Activated CD8-positive, alpha-beta memory T cell treated with anti-CD3 and anti-CD28 coated beads, Interleukin-2, amount 50 U/mL, for 1 hour (primary cell): ENCODE measurements around the gene FAIM2.
"Not testable (repeated sequence)": the region's sequence is repeated elsewhere in the genome, so short reads cannot be mapped to it uniquely, and the experiment has no call there.

Source experiments
- DNase-seq: peaks from one replicate; pipeline ENCODE4 v3.0.0-alpha.2; 2020; ENCODE audit errors: extremely low read depth

Gene FAIM2

GRCh38 chr12:49863946-49864797, 39.5 kb downstream of the FAIM2 start:
- DNase-seq, result no peak

- not testable (repeated sequence) for DNase-seq
These were observed 42.8 kb downstream of the FAIM2 start for GRCh38 chr12:49860921-49861320.

DNA sequence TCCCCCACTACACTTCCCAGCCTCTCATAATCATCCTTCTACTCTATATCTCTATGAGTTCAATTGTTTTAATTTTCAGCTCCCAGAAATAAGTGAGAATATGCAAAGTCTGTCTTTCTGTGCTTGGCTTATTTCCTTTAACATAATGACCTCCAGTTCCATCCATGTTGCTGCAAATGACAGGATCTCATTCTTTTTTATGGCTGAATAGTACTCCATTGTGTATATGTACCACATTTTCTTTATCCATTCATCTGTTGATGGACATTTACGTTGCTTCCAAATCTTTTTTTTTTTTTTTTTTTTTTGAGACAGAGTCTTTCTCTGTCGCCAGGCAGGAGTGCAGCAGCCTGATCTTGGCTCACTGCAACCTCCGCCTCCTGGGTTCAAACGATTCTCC, 47.8 kb downstream of the FAIM2 start:
- DNase-seq, result not testable (repeated sequence)

DNA sequence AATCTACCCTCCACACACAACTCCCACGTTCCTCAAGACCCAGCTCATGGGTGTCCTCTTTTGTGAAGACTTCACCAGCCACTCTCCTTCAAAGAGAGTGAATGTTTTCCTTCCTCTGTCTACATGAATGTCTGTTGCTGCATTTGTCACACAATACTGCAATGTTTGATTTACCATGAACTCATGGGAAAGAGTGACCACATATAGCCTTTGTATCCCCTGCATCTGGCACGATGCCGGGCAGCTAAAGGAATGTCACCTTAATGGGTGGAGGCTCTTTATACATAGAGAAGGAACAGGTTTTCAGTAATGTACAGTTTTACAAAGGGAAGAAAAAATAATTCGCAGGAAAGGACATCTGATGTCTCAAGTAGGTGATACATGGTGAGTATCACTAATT, 48.7 kb downstream of the FAIM2 start:
- DNase-seq, result no peak

DNA sequence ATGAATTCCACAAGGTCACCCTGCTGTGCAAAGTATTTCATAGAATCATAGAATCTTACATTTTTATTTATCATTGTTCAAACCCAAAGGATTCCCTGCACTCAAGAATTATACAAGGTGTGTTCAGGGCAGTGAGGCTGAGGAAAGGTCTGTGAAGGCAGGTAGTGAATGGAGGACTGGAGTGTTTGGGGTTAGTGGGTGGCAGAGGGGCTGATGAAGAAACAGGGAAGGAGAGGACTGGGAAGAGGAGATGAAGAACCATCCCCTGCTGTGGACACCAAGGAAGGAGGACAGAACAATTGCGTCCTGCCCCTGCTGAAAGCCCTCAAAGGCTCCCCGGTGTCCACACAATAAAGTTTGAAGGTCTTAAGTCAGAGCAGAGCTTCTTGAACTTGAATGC, 50.0 kb downstream of the FAIM2 start:
- no peak for DNase-seq

DNA sequence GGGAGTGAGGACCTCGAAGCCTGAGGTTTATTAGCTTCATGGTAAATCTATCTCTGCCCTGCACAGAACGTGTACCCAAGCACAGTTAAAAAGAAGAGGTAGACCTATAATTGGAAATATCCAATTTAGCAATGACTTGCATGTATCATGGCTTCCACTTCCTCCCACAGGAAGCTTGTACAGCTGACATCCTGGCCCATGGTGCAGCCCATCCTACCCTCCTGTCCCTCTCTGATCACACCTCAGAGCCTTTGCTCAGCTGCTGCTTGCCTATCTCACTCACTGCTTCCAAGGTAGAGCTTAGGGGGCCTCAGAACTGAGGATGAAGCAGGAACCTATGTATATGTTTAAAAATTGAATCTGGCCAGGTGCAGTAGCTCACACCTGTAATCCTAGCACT, 56.5 kb downstream of the FAIM2 start:
- no peak for DNase-seq

DNA sequence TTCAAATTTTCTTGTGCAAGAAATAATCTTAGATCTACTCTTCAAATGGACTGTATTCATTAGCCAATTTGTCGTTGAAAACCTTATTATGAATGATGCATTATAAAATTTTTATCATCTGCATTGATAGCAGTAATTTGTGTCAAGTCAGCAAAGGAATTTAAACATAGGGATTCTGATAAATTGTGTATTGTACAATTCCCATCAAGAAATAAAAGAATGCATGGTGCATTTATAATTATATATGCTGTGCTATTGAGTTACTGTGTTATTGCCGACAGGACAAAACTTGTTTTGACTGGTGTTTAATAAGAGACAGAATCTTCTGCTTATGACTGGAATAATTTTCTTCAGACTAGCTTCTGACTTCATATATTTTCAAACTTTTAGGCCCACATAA, 57.7 kb downstream of the FAIM2 start:
- DNase-seq, result no peak

- no peak for DNase-seq
These were observed 59.7 kb downstream of the FAIM2 start for GRCh38 chr12:49843876-49844437.

- no peak for DNase-seq
These were observed 60.3 kb downstream of the FAIM2 start for GRCh38 chr12:49843411-49843810.

GRCh38 chr12:49842519-49843352, 61.0 kb downstream of the FAIM2 start, which contains the start of gene BCDIN3D:
Gene BCDIN3D, minus strand, starts transcription at chr12:49843106. Its CDS starts 19 bp downstream, at chr12:49843087.
- peak; percentile 78 for DNase-seq

DNA sequence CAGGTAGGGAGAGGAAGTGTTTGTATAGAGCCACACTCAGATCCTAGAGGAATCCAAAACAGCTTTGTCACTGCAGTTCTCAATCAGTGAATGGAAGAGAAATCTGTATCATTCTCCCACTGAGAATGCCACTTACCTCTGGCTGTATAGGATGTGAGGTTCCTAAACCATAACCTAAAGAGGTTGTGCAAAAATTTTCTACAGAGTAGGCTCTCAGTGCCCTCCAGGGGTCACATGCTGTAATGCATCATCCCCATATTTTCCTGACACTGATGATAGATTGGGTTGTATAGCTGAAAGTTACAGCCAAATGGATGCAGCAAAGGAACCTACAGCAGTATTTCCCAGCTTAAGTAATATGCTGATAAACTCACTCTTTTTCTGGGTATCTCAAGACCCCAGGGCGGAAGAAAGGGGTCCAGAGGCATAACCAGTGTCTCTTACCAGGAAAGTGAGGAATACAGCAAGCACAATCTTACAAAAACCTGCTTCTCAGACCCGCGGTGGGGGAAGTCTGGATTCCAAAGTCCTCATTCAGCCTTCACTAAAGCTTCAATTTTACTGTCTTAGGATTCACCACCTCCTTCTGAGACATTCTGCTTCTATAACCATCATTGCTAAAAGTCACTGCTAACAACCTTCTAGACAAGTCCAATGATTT, 64.6 kb downstream of the FAIM2 start:
- no peak for DNase-seq

GRCh38 chr12:49832836-49833421, 70.8 kb downstream of the FAIM2 start:
- no peak for DNase-seq

- no peak for DNase-seq
These were observed 72.0 kb downstream of the FAIM2 start for GRCh38 chr12:49831717-49832116.

DNA sequence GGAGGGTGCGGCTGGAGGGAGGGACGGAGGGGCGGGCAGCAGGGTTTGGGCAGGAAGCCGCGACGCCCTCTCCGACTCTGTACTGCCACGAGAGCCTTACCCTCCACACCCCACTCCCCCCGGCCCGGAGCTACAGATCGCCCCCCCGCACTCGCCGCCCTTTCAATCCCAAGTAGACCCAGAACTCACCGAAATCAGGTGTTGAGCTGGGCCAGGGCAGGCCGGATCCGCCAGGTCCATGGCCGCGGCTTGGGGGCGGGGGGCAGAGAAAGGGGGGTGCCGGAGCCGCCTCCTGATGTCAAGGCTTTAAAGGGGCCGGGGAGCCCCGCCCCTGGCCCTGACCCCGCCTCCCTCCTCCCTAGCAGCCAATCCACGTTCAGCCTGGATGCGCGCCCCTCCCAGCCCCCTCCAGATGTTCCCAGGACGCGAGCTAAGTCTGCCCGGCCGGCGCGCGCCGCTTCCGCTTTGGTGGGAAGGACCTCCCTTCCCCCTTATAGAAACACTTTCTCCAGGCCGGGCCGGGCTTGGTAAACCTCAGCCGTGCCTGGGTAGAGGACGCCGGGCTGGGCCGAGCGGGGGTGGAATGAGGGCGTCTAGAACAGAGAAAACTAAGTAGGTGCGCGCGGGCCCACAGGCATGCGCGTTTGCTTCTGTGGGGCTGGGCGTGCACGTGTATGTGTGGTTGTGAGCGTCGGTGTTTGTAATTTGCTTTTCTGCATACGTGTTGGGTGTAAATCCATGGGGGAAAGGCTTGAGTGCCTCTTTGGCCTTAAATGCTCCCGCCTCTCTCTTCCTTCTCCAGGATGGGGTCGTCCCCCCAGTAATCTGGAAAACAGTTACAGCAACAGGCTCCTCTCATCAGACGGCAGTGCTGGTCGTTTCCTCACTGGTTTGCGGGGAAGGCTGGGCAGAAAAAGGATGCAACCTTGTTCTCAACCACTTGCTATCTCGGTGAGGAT, 75.3 kb downstream of the FAIM2 start, which contains the start of gene NCKAP5L:
TSS of gene NCKAP5L (minus strand) at position 281 of the 959 bp plus-strand sequence. CDS start 24,369 bp downstream, outside the sequence.
- DNase-seq, result peak; percentile 77

DNA sequence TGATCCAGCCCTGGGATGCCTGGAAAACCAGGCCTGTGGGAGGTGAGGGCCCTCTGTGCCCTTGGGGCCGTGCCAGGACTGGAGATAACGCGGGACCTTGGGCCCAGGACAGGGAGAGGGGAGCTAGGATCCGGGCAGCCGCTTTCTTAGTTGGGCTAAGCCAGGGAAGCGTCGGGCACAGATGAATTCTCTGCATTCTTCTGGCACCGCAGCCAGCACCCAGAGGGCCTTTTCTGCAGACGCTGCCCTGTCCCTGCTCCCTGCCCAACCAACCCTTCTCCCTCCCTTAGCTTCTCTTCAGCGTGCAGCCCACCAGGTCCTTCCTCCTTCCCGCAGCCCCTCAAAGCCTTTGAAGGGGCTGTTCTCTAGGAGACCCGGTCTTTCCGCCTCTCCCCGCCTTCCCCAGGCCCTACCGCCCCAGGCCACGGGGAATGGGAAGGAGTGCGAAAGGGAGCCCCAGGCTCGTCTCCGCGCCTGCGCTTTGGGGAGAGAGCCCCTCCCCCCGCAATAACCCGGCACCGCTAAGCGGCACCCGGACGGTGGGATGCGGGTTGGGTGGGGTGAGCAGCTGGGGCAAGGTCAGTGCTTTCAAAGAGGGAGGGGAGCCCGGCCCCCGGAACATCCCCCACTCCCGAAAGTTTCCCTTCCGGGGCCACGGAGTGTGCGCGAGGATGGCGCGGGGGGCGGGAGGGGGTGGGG, 76.2 kb downstream of the FAIM2 start:
- no peak for DNase-seq

DNA sequence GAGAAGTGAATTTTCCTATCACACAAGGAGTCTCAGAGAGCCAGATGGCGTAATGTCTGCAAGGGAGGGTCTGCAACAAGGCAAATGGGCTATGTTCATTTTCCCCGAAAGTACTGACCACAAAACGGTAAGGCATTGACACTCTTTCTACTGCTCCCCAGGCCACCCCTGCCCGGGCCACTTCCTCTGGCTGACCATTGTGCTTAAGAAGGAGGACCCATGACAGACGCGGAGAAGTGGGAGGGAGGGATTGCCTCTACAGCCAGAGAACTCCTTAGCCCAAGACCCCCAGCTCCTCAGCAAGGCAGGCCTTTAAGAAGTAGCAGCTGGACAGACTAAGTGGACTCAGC, 76.7 kb downstream of the FAIM2 start:
- no peak for DNase-seq

DNA sequence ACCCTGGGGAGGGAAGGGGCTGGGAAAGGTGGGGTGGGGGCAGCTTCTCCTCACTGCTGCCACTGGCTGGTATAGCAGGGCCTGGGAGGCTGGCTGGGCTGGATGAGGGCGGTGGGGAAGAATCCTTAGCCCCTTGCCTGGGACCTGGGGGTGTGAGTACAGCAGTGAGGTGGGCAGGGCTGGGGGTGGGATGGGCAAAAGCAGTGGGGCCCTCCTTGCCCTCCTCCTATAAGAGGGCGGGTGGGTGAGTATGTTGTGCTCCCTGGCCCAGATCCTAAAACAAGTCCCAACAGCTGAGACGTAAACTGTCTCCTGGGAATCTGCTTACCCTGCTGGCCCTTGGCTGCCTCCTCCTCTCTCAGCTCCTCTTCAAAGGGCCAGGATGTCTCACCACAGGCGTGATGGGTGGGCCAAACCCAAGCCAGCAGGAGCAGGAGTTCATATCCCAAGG, 77.7 kb downstream of the FAIM2 start:
- no peak for DNase-seq

DNA sequence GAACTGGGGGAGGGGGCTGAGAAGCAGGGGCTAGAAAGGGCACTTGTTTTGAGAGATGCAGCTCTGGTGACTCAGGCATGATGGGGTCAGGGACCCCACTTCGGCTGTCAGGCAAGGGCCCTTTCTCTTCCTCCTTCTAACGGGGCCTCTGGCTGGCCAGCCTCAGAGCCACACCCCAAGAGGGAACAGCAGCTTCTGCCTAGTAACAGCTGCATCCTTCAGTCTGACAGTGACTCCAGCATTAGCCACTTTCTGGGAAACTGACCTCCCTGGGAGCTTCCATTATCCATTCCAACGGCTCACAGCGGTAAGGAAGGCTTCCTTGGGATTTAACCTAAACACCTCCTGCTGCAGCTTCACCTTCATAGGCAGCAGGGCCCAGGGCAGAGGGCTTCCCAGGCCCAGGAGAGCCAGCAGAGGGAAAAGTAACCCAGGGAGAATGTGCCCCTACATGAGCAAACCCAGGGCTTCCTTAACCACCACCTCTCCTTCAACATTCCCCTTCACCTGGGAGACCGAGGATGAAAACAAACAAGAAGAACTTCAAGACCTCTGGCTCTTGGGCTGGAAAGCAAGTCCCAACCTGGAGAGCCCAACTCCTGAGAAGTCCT, 78.2 kb downstream of the FAIM2 start:
- no peak for DNase-seq

DNA sequence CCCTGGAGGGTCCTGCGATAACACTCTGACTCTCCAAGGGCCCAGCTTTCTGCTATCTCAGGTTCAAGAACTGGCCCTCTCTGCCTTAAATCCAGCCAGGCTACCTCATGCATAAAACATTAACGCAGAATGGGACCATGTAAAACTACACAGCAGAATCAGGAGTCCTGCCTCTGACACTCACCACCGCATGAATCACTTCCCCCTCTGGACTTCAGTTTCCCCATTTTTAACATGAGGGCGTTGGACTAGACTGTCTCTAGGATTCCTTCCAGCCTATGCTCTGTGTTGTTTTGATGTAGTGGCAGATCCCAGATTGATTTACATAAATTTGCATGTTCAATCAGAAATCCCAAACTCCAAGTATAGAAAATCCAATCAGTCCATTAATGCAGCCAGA, 78.8 kb downstream of the FAIM2 start:
- DNase-seq, result no peak
